GM23248 (cell line): ENCODE data around the gene CNTRL.
"Not testable (repeated sequence)": the region's sequence is repeated elsewhere in the genome, so short reads cannot be mapped to it uniquely, and the experiment has no call there.

ENCODE experiments used
- EZH2 ChIP-seq: fragments of 200-600 bp; sonication (generic); IDR thresholded peaks from 2 replicates; pipeline ENCODE4 v1.6.1; 2018; ENCODE audit warnings: antibody characterized with exemption, mild to moderate bottlenecking; ENCODE audit not compliant: insufficient read depth, poor library complexity, severe bottlenecking
- EZH2phosphoT487 ChIP-seq: fragments of 200-600 bp; sonication (generic); IDR thresholded peaks from 2 replicates; pipeline ENCODE4 v1.6.1; 2018; ENCODE audit warnings: antibody characterized with exemption, moderate library complexity, mild to moderate bottlenecking, low read depth; ENCODE audit not compliant: insufficient read depth

DNA sequence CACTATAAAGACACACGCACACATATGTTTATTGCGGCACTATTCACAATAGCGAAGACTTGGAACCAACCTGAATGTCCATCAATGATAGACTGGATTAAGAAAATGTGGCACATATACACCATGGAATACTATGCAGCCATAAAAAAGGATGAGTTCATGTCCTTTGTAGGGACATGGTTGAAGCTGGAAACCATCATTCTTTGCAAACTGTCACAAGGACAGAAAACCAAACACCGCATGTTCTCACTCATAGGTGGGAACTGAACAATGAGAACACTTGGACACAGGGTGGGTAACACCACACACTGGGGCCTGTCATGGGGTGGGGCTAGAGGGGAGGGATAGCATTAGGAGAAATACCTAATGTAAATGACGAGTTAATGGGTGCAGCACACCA lies 29.3 kb downstream of the CNTRL start:
- TF ChIP-seq EZH2phosphoT487, EZH2: not testable (repeated sequence)
